ENCODE data around the gene SLC26A5. TPM values are rescaled to one million over a fixed set of nuclear protein-coding genes. Genes with fewer than 3 reads are reported as not detected.
"Not testable (repeated sequence)": the region's sequence is repeated elsewhere in the genome, so short reads cannot be mapped to it uniquely, and the experiment has no call there.

SLC26A5 gene
- total RNA-seq, 1 experiment from 2014 or later = 0.29 TPM

DNA sequence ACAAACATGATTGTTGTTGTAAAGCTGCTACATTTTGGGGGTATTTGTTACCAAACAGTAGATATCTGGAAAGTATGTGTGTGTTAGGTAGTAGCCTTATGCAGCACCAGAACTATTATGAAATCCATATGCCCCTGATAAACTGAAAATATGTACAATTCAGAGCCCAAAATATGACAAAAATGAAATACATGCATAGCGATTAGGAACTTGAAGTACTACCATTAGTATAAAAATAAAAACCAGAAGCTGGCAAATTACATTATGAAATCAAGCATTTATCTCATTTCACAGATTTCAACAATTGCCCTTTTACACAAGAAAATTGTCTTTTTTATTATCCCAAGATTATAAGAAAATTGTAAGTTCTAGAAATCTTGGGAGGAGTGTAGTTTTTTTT lies 33.9 kb downstream of the SLC26A5 start:
- no TSS peak for BruUV-seq (replicated peaks)
- Histone ChIP-seq H3K4me1 (ENCODE audit: insufficient read depth, low read length) (no peaks in the 10 kb centered on the region), H3K9ac (ENCODE audit: low read length) (no peak overlapping the region), H3K27ac (ENCODE audit: low read length) (no peak overlapping the region), H3F3A (ENCODE audit: low read length, unreplicated experiment) (no peaks in the 10 kb centered on the region), H3K36me3 (ENCODE audit: low read depth, low read length) (no peaks in the 10 kb centered on the region), H3K4me2 (ENCODE audit: low read length) (no peak overlapping the region), H3K79me2 (ENCODE audit: low read length) (no peaks in the 10 kb centered on the region), H3K9me2 (replicated peaks; ENCODE audit: low read length) (no peaks in the 10 kb centered on the region), H3K9me3 (ENCODE audit: low read length) (no peaks in the 10 kb centered on the region), H3K4me3 (ENCODE audit: low read length) (no peak overlapping the region), H2AFZ (ENCODE audit: low read length) (no peak overlapping the region), H4K20me1 (ENCODE audit: low read length) (no peaks in the 10 kb centered on the region), H3K27me3 (ENCODE audit: low read length) (no peaks in the 10 kb centered on the region)
- intact Hi-C loops (cut with micrococcal nuclease) = no loop called here
- no peak for ATAC-seq
- CTCF ChIA-PET = no interaction called here
- no peak for TF ChIP-seq CTCF (conservative IDR thresholded peaks at IDR 0.05; ENCODE audit: low read depth, low read length)
- TF ChIP-seq EZH2 (IDR thresholded peaks at IDR 0.05; ENCODE audit: low read length, unreplicated experiment) = no peak
- TF ChIP-seq EZH2phosphoT487 (IDR thresholded peaks at IDR 0.05; ENCODE audit: borderline replicate concordance, low read length) = no peak
- POLR2A ChIA-PET (ENCODE audit: unreplicated experiment) = interaction anchor here (0.6 kb wide), 1 partner anchor 137 kb away, joined by 18 read pairs; no protein-coding TSS in a partner anchor
- DNase-seq = no peak

DNA sequence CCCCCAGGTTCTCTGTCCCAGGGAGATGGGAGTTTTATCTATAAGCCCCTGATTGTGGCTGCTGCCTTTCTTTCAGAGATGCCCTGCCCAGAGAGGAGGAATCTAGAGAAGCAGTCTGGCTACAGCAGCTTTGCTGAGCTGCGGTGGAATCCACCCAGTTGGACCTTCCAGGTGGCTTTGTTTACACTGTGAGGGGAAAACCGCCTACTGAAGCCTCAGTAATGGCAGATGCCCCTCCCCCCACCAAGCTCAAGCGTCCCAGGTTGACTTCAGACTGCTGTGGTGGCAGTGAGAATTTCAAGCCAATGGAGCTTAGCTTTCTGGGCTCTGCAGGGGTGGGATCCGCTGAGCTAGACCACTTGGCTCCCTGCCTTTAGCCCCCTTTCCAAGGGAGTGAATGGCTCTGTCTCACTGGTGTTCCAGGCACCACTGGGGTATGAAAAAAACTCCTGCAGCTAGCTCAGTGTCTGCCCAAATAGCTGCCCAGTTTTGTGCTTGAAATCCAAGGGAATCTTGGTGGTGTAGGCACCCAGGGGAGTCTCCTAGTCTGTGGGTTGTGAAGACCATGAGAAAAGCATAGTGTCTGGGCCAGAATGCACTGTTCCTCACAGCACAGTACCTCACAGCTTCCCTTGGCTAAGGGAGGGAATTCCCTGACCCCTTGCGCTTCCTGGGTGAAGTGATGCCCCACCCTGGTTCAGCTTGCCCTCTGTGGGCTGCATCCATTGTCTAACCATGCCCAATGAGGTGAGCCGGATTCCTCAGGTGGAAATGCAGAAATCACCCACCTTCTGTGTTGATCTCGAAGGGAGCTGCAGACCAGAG lies 40.0 kb downstream of the SLC26A5 start:
- H3K4me1 ChIP-seq (ENCODE audit: insufficient read depth, low read length); DNase-seq; H3K27ac ChIP-seq (ENCODE audit: low read length); POLR2A ChIA-PET (ENCODE audit: unreplicated experiment); H3K9me3 ChIP-seq (ENCODE audit: low read length); H3K4me2 ChIP-seq (ENCODE audit: low read length); H3K36me3 ChIP-seq (ENCODE audit: low read depth, low read length); H3K4me3 ChIP-seq (ENCODE audit: low read length); H3K9me2 ChIP-seq (replicated peaks; ENCODE audit: low read length); H2AFZ ChIP-seq (ENCODE audit: low read length); CTCF ChIA-PET; H3K79me2 ChIP-seq (ENCODE audit: low read length); H3F3A ChIP-seq (ENCODE audit: low read length, unreplicated experiment); H4K20me1 ChIP-seq (ENCODE audit: low read length); BruUV-seq (replicated peaks); ATAC-seq; H3K9ac ChIP-seq (ENCODE audit: low read length); H3K27me3 ChIP-seq (ENCODE audit: low read length): not testable (repeated sequence)
- intact Hi-C loops (cut with micrococcal nuclease) = loop anchor here (1.0 to 5.0 kb wide), 4 partner anchors 43 to 89 kb away; partner anchors contain the start of gene DNAJC2

- H3K9me2 ChIP-seq (replicated peaks; ENCODE audit: low read length); H3F3A ChIP-seq (ENCODE audit: low read length, unreplicated experiment); H3K9ac ChIP-seq (ENCODE audit: low read length); H2AFZ ChIP-seq (ENCODE audit: low read length); H3K79me2 ChIP-seq (ENCODE audit: low read length); POLR2A ChIA-PET (ENCODE audit: unreplicated experiment); H3K27me3 ChIP-seq (ENCODE audit: low read length); ATAC-seq; H3K4me3 ChIP-seq (ENCODE audit: low read length); H3K9me3 ChIP-seq (ENCODE audit: low read length); DNase-seq; BruUV-seq (replicated peaks); H4K20me1 ChIP-seq (ENCODE audit: low read length); H3K27ac ChIP-seq (ENCODE audit: low read length); intact Hi-C loops (cut with micrococcal nuclease); H3K36me3 ChIP-seq (ENCODE audit: low read depth, low read length); CTCF ChIA-PET; H3K4me2 ChIP-seq (ENCODE audit: low read length); H3K4me1 ChIP-seq (ENCODE audit: insufficient read depth, low read length): not testable (repeated sequence)
These were observed 46.3 kb downstream of the SLC26A5 start for GRCh38 chr7:103399687-103400086.
